Measurements from ENCODE around the gene AKR1E2.

Gene AKR1E2

GRCh38 chr10:4825868-4826791 lies at the start of gene AKR1E2:
TSS of gene AKR1E2 (plus strand) at chr10:4826207. CDS start at chr10:4826325, 118 bp downstream.
- peak; percentile 90 for DNase-seq

- no peak for DNase-seq
Measured at GRCh38 chr10:4776234-4776638, 49.8 kb upstream of the AKR1E2 start.

GRCh38 chr10:4778761-4779160 lies 47.2 kb upstream of the AKR1E2 start:
- DNase-seq, result no peak

- no peak for DNase-seq
Measured at GRCh38 chr10:4780091-4780490, 45.9 kb upstream of the AKR1E2 start.

- DNase-seq, result no peak
Measured at GRCh38 chr10:4780782-4781181, 45.2 kb upstream of the AKR1E2 start.

GRCh38 chr10:4781955-4782354 lies 44.1 kb upstream of the AKR1E2 start:
- no peak for DNase-seq

- DNase-seq, result no peak
Measured at GRCh38 chr10:4784667-4785333, 41.2 kb upstream of the AKR1E2 start.

- no peak for DNase-seq
Measured at GRCh38 chr10:4786043-4786839, 39.8 kb upstream of the AKR1E2 start.

GRCh38 chr10:4790045-4790444 lies 36.0 kb upstream of the AKR1E2 start:
- DNase-seq, result no peak

GRCh38 chr10:4790922-4791321 lies 35.1 kb upstream of the AKR1E2 start:
- DNase-seq, result no peak

- DNase-seq, result no peak
Measured at GRCh38 chr10:4792381-4792780, 33.6 kb upstream of the AKR1E2 start.

- DNase-seq, result no peak
Measured at GRCh38 chr10:4801405-4801804, 24.6 kb upstream of the AKR1E2 start.

GRCh38 chr10:4802711-4803487 lies 23.1 kb upstream of the AKR1E2 start:
- DNase-seq, result no peak

- DNase-seq, result no peak
Measured at GRCh38 chr10:4803822-4804221, 22.2 kb upstream of the AKR1E2 start.

GRCh38 chr10:4804465-4804864 lies 21.5 kb upstream of the AKR1E2 start:
- no peak for DNase-seq

- DNase-seq, result no peak
Measured at GRCh38 chr10:4806534-4806933, 19.5 kb upstream of the AKR1E2 start.

- no peak for DNase-seq
Measured at GRCh38 chr10:4807761-4808507, 18.1 kb upstream of the AKR1E2 start.

GRCh38 chr10:4809156-4809555 lies 16.9 kb upstream of the AKR1E2 start:
- no peak for DNase-seq

- no peak for DNase-seq
Measured at GRCh38 chr10:4810092-4810491, 15.9 kb upstream of the AKR1E2 start.

- no peak for DNase-seq
Measured at GRCh38 chr10:4812046-4812445, 14.0 kb upstream of the AKR1E2 start.

- no peak for DNase-seq
Measured at GRCh38 chr10:4813023-4813422, 13.0 kb upstream of the AKR1E2 start.

- DNase-seq, result no peak
Measured at GRCh38 chr10:4813496-4813895, 12.5 kb upstream of the AKR1E2 start.

Data from CD4-positive, alpha-beta T cell treated with Interferon alpha-2 for 1 hour (primary cell).